ENCODE results near the gene MEF2D.

Gene MEF2D

DNA sequence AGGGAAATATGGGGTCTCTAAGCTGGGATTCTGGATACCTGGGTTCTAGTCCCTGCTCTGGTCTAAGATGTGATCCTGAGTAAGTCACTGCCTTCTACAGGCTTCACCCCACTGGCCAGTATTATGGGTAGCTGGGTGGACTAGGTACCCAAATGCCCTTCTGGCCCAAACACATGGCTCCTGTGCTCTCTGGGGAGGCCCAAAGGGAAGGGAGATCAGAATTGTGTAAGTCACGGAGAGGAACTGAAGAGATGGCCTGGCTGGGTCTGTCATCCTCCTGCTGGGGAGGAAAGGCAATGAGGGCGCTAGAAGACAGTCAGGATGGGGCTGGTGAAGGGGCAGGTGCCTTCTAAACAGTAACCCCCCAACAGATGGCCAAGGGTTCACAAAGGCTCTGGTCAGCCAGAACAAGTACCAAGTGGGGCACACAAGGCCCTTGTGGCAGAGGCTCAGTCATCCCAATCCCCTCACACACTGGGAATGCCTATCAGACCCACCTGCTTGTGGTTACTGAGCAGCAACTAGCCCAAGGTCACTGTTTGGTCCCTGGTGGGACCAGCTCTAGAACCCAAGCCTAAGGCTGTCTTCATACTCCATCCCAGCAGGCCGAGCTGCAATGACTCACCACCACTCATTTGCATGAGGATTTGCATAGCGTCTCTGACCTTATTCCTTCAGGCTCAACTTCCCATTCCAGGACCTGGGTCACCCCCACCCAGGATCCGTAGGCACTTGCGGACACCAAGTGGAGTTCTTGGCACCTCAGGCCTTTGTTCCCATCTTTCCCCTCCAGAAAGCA is 9.2 kb downstream of the MEF2D start:
- no peak for DNase-seq (ENCODE audit: low read depth)
- TF ChIP-seq, protein P1, sequence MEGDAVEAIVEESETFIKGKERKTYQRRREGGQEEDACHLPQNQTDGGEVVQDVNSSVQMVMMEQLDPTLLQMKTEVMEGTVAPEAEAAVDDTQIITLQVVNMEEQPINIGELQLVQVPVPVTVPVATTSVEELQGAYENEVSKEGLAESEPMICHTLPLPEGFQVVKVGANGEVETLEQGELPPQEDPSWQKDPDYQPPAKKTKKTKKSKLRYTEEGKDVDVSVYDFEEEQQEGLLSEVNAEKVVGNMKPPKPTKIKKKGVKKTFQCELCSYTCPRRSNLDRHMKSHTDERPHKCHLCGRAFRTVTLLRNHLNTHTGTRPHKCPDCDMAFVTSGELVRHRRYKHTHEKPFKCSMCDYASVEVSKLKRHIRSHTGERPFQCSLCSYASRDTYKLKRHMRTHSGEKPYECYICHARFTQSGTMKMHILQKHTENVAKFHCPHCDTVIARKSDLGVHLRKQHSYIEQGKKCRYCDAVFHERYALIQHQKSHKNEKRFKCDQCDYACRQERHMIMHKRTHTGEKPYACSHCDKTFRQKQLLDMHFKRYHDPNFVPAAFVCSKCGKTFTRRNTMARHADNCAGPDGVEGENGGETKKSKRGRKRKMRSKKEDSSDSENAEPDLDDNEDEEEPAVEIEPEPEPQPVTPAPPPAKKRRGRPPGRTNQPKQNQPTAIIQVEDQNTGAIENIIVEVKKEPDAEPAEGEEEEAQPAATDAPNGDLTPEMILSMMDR (IDR thresholded peaks at IDR 0.05; ENCODE audit: control insufficient read depth, insufficient read depth, low read depth, low read length, missing control alignments) = no peak
- no peak overlapping the region for H3K4me3 ChIP-seq (ENCODE audit: control insufficient read depth, low read depth, low read length)

DNA sequence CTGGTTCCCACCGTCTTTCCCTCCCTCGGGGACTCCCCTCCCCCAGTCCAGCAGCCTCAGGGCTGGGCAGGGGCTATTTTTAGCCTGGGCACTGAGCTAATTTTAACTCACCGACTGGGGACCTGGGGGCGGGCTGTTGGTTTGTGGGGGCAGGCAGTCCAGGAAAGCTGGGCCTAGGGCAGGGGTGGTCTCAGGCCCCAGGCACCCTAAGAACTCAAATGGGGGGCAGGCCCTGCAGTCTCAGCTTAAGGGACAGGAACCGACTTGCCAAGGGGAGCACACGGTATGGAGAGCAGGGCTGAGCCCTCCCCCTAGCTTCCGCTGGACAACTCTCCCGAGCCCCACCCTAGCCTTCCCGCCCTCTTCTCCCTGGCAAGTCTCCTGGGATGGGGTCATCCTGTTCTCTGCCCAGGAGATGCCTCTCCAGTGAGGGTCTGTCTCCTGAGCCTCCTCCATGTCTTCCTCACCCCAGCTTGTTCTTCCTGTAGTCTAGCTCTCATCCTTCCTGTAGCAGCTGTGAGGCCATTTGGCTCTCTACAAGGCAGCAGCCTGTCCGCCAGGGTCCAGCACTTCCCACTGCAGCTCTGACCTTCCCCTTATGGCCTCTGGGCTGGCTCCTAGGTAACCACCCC is 10.1 kb downstream of the MEF2D start:
- TF ChIP-seq, protein P1 (IDR thresholded peaks at IDR 0.05; ENCODE audit: control insufficient read depth, insufficient read depth, low read depth, low read length, missing control alignments) = peak; percentile 30
- peak overlapping the region; percentile 14 for H3K4me3 ChIP-seq (ENCODE audit: control insufficient read depth, low read depth, low read length)
- no peak for DNase-seq (ENCODE audit: low read depth)

DNA sequence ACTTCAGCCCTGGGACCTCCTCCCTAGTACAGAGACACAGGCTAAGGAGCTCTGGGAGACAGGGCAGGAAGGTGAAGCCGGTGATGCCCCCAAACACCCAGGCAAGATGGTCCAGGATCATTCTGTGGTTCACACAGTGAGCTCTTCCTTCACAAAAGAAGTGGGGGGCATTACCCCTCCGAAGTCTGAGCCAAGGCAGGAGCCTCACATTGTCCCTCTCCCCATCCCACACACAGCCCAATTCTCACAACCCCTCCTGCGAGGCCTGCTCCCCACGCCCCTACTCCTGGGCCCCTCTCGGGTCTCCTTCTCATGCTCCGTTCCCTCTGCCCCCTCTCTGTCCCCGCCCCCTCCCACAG is 10.7 kb downstream of the MEF2D start:
- H3K4me3 ChIP-seq (ENCODE audit: control insufficient read depth, low read depth, low read length) = no peak overlapping the region; the same call in 1 of the 2 replicates
- DNase-seq (ENCODE audit: low read depth) = no peak
- TF ChIP-seq, protein P1 (IDR thresholded peaks at IDR 0.05; ENCODE audit: control insufficient read depth, insufficient read depth, low read depth, low read length, missing control alignments) = no peak

DNA sequence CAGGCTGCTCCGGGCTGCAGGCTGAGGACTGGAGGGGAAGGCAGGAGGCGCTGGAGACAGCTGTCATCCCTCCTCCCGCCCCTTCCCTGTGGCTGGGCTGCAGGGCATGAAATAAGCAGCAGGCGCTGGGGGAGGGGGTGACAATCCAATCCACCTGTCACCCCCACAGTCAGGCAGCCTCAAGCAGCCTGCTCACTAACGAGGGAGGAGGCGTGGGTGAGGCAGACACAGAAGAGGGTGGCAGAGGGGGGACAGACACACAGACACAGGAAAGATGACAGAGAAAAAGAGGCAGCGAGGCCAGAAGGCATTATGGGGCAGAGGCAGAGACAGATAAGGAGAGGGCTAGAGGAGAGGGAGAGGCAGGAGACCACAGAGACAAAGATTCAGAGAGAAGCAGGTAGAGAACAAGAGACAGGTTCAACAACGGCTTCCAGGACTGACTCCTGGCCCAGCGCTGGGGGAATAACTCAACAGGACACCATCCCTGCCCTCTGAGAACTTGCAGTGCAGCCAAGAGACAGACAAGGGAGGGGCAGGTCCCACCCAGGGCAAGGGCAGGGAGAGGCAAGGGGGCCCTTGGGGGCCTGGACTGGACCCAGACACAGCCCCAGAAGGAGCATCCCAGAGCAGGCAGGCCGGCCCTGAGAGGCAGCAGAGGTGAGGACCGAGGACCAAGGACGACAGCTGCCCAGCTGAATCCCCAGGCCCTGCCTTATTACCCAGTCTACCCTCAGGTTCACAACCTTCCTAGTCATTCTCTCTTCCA is 11.2 kb downstream of the MEF2D start:
- H3K4me3 ChIP-seq (ENCODE audit: control insufficient read depth, low read depth, low read length) = no peak overlapping the region
- TF ChIP-seq, protein P1 (IDR thresholded peaks at IDR 0.05; ENCODE audit: control insufficient read depth, insufficient read depth, low read depth, low read length, missing control alignments) = peak; percentile 4
- DNase-seq (ENCODE audit: low read depth) = no peak

DNA sequence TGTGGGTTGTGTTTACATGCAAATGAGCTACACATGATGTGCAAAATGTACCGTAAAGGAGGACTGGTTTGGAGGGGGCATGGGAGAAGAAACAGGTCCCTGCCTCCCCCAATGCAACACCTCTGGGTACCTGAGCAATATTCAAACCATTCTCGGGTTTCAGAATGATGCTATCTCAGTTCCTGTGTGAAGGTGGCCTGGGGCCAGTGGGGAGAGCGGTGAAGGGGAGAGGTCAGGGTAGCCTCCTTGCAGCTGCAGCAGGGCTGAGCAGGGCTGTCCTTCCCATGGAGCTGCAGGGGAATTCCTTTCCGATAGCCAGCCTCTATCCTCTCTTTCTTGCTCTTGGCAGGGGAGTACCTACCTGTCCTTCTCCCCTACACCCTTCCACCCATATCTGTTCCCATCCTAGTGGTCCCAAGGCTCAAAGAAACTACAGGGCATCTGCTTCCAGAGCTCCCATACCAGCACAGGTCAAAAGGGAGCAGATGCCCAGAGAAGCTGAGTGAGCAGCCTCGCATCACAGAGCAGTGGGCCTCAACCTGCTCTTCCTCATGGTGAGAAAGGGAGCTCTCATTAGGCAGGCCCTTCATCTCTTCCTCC is 11.9 kb downstream of the MEF2D start:
- H3K4me3 ChIP-seq (ENCODE audit: control insufficient read depth, low read depth, low read length) = no peak overlapping the region
- DNase-seq (ENCODE audit: low read depth) = no peak

DNA sequence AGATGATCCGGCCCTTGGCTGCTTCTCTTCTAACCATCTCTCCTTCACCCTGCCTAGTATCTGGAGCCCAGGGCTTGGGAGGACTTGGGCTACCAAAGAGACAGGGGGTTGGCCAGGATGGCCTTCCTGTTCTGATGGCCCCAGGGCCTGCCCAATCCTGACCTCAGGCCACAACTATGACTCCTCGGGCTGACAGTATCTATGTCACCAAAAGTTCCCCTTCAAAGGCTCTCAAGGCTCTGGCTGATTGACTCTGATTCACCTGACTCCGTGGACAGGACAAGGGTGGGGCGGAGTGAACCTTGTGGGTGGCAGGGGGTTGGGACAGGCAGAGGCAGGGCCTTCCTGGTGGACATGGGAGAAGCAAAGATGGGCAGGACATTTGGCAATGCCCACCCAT is 12.7 kb downstream of the MEF2D start:
- no peak overlapping the region for H3K4me3 ChIP-seq (ENCODE audit: control insufficient read depth, low read depth, low read length)
- TF ChIP-seq, protein P1 (IDR thresholded peaks at IDR 0.05; ENCODE audit: control insufficient read depth, insufficient read depth, low read depth, low read length, missing control alignments) = no peak
- no peak for DNase-seq (ENCODE audit: low read depth)

More for the DNA sequence above, 11.9 kb downstream of the MEF2D start:
- TF ChIP-seq, protein P1 (IDR thresholded peaks at IDR 0.05; ENCODE audit: control insufficient read depth, insufficient read depth, low read depth, low read length, missing control alignments) = no peak
